HCT116 (cell line): ENCODE measurements around the gene TMEM50B. TPM values are rescaled to one million over a fixed set of nuclear protein-coding genes. Genes with fewer than 3 reads are reported as not detected.

Experiments
- ATAC-seq: fragments of 200-7000 bp; cut with Tn5 transposase; 2 replicates; pipeline ENCODE4 v1.9.1; 2020; ENCODE audit warnings: mild to moderate bottlenecking, moderate library complexity
- BruUV-seq: library from RNA; stranded (reverse); fragments of 400-500 nt; replicated peaks from 2 replicates; lab custom pipeline; 2021; lab: Mats Ljungman, UMichigan
- CTCF ChIA-PET: fragments of 300-600 bp; sonication (Branson Sonifier 250); formaldehyde crosslinking; loops from one replicate; lab custom pipeline; 2021; ENCODE audit warnings: antibody characterized with exemption; lab: Charles Lee
- POLR2A ChIA-PET: fragments of 300-600, 350-600 bp; sonication (Branson Sonifier 250); formaldehyde crosslinking; loops from one replicate; lab custom pipeline; 2021; ENCODE audit warnings: antibody characterized with exemption; lab: Charles Lee
- RAD21 ChIA-PET, 2 experiments: fragments of 300-600 bp; sonication (Branson Sonifier 250); formaldehyde crosslinking; loops; one replicate each; lab custom pipeline; 2023; ENCODE audit warnings: low total read pairs in 2 of 2; ENCODE audit not compliant: uncharacterized antibody in 2 of 2, unreplicated experiment in 2 of 2, low non-redundant PET in 1 of 2; lab: Charles Lee
- DNase-seq: peaks from one replicate; pipeline ENCODE4 v3.0.0-alpha.2; 2010; ENCODE audit warnings: low read depth, low spot score
- H2AFZ ChIP-seq: fragments of 200-600 bp; shearing (Covaris generic), sonication (generic); 2 replicates; pipeline ENCODE4 v1.6.1; 2017; ENCODE audit warnings: low read depth, mixed run types, mixed read lengths, antibody characterized with exemption, low read length; ENCODE audit not compliant: poor library complexity, severe bottlenecking
- H3K27ac ChIP-seq: 2 replicates; pipeline ENCODE4 v1.5.1; 2012; ENCODE audit warnings: low read depth, low read length
- H3K27me3 ChIP-seq: fragments of 200-600 bp; sonication (generic); 2 replicates; pipeline ENCODE4 v1.6.1; 2016; ENCODE audit warnings: mixed run types, low read length, mixed read lengths; ENCODE audit not compliant: insufficient read depth
- H3K36me3 ChIP-seq, 2 experiments: fragments of 200-500 bp in 1 of 2; fragments of 200-600 bp in 1 of 2; sonication (Bioruptor generic) in 1 of 2; sonication (generic) in 1 of 2; 2 replicates each; pipeline versions ENCODE4 v1.5.1 to v1.6.1; 2014 to 2016; ENCODE audit warnings: low read length in 2 of 2, inconsistent platforms in 1 of 2, mixed read lengths in 1 of 2, mixed run types in 1 of 2; ENCODE audit not compliant: insufficient read depth in 2 of 2, control insufficient read depth in 1 of 2
- H3K4me1 ChIP-seq, 2 experiments: fragments of 200-600 bp in 1 of 2; sonication (generic) in 1 of 2; 2 replicates each; pipeline versions ENCODE4 v1.5.1 to v1.6.1; 2012 to 2017; ENCODE audit warnings: low read length in 2 of 2, inconsistent platforms in 1 of 2, mild to moderate bottlenecking in 1 of 2, mixed read lengths in 1 of 2, mixed run types in 1 of 2, moderate library complexity in 1 of 2; ENCODE audit not compliant: insufficient read depth in 2 of 2, control insufficient read depth in 1 of 2
- H3K4me2 ChIP-seq: fragments of 200-600 bp; sonication (generic); 2 replicates; pipeline ENCODE4 v1.6.1; 2017; ENCODE audit warnings: mixed run types, low read length, mixed read lengths
- H3K4me3 ChIP-seq, 2 experiments: fragments of 200-600 bp in 1 of 2; sonication (generic) in 1 of 2; replicated peaks in 1 of 2; 2 replicates each; pipeline ENCODE4 v1.5.1; 2011 to 2016; ENCODE audit warnings: low read length in 2 of 2, control low read depth in 1 of 2, low read depth in 1 of 2, mild to moderate bottlenecking in 1 of 2, mixed read lengths in 1 of 2, mixed run types in 1 of 2
- H3K79me2 ChIP-seq: fragments of 200-600 bp; sonication (generic); 2 replicates; pipeline ENCODE4 v1.6.1; 2017; ENCODE audit warnings: mild to moderate bottlenecking, mixed run types, low read length, moderate library complexity, mixed read lengths; ENCODE audit not compliant: insufficient read depth
- H3K9ac ChIP-seq: fragments of 200-600 bp; sonication (generic); 2 replicates; pipeline ENCODE4 v1.6.1; 2016; ENCODE audit warnings: low read length, mixed read lengths
- H3K9me2 ChIP-seq: fragments of 200-600 bp; sonication (generic), shearing (Covaris generic); 2 replicates; pipeline ENCODE4 v1.6.1; 2017; ENCODE audit warnings: mixed run types, mild to moderate bottlenecking, moderate library complexity; ENCODE audit not compliant: insufficient read depth
- H3K9me3 ChIP-seq, 2 experiments: fragments of 200-500 bp in 1 of 2; fragments of 200-600 bp in 1 of 2; sonication (Bioruptor generic) in 1 of 2; sonication (generic) in 1 of 2; 2 replicates each; pipeline ENCODE4 v1.6.1; 2014 to 2017; ENCODE audit warnings: low read length in 2 of 2, mixed read lengths in 2 of 2, inconsistent platforms in 1 of 2, low read depth in 1 of 2, mild to moderate bottlenecking in 1 of 2, mixed run types in 1 of 2, moderate library complexity in 1 of 2; ENCODE audit not compliant: control insufficient read depth in 1 of 2, insufficient read depth in 1 of 2
- H4K20me1 ChIP-seq: fragments of 200-600 bp; sonication (generic), shearing (Covaris generic); 2 replicates; pipeline ENCODE4 v1.6.1; 2017; ENCODE audit warnings: mixed run types, mild to moderate bottlenecking, moderate library complexity; ENCODE audit not compliant: insufficient read depth
- CBX3 ChIP-seq: IDR thresholded peaks from 2 replicates; pipeline ENCODE4 v1.6.1; 2012; ENCODE audit warnings: low read depth
- CEBPB ChIP-seq: IDR thresholded peaks from 2 replicates; pipeline ENCODE4 v1.6.1; 2012; ENCODE audit warnings: low read depth
- CTCF ChIP-seq, 3 experiments: fragments of 200-600 bp in 1 of 3; sonication (generic) in 1 of 3; IDR thresholded peaks in 2 of 3; conservative IDR thresholded peaks in 1 of 3; 2 replicates each; pipeline ENCODE4 v1.5.1; 2012 to 2017; ENCODE audit warnings: low read depth in 2 of 3, low read length in 2 of 3, antibody characterized with exemption in 1 of 3, borderline replicate concordance in 1 of 3, control low read depth in 1 of 3, mild to moderate bottlenecking in 1 of 3, mixed read lengths in 1 of 3, mixed run types in 1 of 3, moderate library complexity in 1 of 3; ENCODE audit not compliant: insufficient read depth in 1 of 3
- ELF1 ChIP-seq: IDR thresholded peaks from 2 replicates; pipeline ENCODE4 v1.6.1; 2012; ENCODE audit warnings: low read depth, borderline replicate concordance
- EZH2 ChIP-seq: fragments of 200-600 bp; sonication (generic); IDR thresholded peaks from 2 replicates; pipeline ENCODE4 v1.6.1; 2017; ENCODE audit warnings: antibody characterized with exemption, mixed run types
- EZH2phosphoT487 ChIP-seq: fragments of 200-600 bp; IDR thresholded peaks from 2 replicates; pipeline ENCODE4 v1.6.1; 2018; ENCODE audit warnings: antibody characterized with exemption, borderline replicate concordance
- MAX ChIP-seq: IDR thresholded peaks from 2 replicates; pipeline ENCODE4 v1.6.1; 2012
- POLR2AphosphoS5 ChIP-seq: IDR thresholded peaks from 2 replicates; pipeline ENCODE4 v1.6.1; 2011; ENCODE audit warnings: mild to moderate bottlenecking, low read depth, low read length, moderate library complexity
- RAD21 ChIP-seq: IDR thresholded peaks from 2 replicates; pipeline ENCODE4 v1.6.1; 2012; ENCODE audit warnings: low read depth, mild to moderate bottlenecking
- REST ChIP-seq: IDR thresholded peaks from 2 replicates; pipeline ENCODE4 v1.6.1; 2012; ENCODE audit warnings: low read depth
- SIN3A ChIP-seq: IDR thresholded peaks from 2 replicates; pipeline ENCODE4 v1.6.1; 2012; ENCODE audit warnings: low read depth
- SP1 ChIP-seq: IDR thresholded peaks from 2 replicates; pipeline ENCODE4 v1.6.1; 2012; ENCODE audit warnings: low read depth
- TCF7L2 ChIP-seq: IDR thresholded peaks from 2 replicates; pipeline ENCODE4 v1.7.0; 2011; ENCODE audit warnings: borderline replicate concordance, inconsistent platforms; ENCODE audit not compliant: insufficient read depth, insufficient read length; ENCODE audit errors: extremely low read depth
- YY1 ChIP-seq: IDR thresholded peaks from 2 replicates; pipeline ENCODE4 v1.6.1; 2011; ENCODE audit warnings: low read length, low read depth, moderate library complexity, mild to moderate bottlenecking; ENCODE audit not compliant: insufficient replicate concordance; ENCODE audit errors: extremely low read depth
- ZFX ChIP-seq: fragments of 450-650 bp; IDR thresholded peaks from 2 replicates; pipeline ENCODE4 v1.6.1; 2017
- ZNF274 ChIP-seq: fragments of 200-500 bp; sonication (Bioruptor generic); IDR thresholded peaks from 2 replicates; pipeline ENCODE4 v1.6.1; 2014; ENCODE audit warnings: mild to moderate bottlenecking, low read depth, low read length, inconsistent platforms
- intact Hi-C: fragments of 100-400 bp; cut with micrococcal nuclease; formaldehyde crosslinking; loops from 2 replicates; pipeline ENCODE4 v1.10.0; 2022
- total RNA-seq: library from RNA; stranded (reverse); gene quantifications from one replicate; pipeline ENCODE4 v1.2.1, GENCODE V29; 2021; ENCODE audit not compliant: unreplicated experiment
- TF ChIP-seq, protein P1 (sequence below): IDR thresholded peaks from 2 replicates; pipeline ENCODE4 v1.6.1; 2011; ENCODE audit warnings: mild to moderate bottlenecking, low read length, moderate library complexity; ENCODE audit not compliant: insufficient replicate concordance; ENCODE audit errors: extremely low read depth
- TF ChIP-seq, protein P2 (sequence below): IDR thresholded peaks from 2 replicates; pipeline ENCODE4 v1.6.1; 2012

TMEM50B gene
- total RNA-seq, 1 experiment from 2014 or later = 18.8 TPM

- Histone ChIP-seq H3K4me2 (no peak overlapping the region), H3K9me3 (no peaks in the 10 kb centered on the region), H3K9ac (no peak overlapping the region), H2AFZ (no peak overlapping the region), H3K27me3 (no peaks in the 10 kb centered on the region), H3K79me2 (peaks cover 5% of the 10 kb centered on the region), H3K27ac (no peak overlapping the region), H3K4me3 (no peak overlapping the region), H3K4me1 (peaks cover 10 to 16% of the 10 kb centered on the region in 2 experiments), H3K9me2 (no peaks in the 10 kb centered on the region), H4K20me1 (no peaks in the 10 kb centered on the region), H3K36me3 (peaks cover 7 to 16% of the 10 kb centered on the region in 2 experiments; a peak in 3 of 4 replicates)
- ATAC-seq (no peak), DNase-seq (no peak)
- CTCF ChIA-PET = no interaction called here
- POLR2A ChIA-PET = no interaction called here
- no TSS peak for BruUV-seq
- RAD21 ChIA-PET = no interaction called here
- intact Hi-C loops = no loop called here
- TF ChIP-seq MAX = no peak
- TF ChIP-seq EZH2phosphoT487 = no peak
- no peak for TF ChIP-seq CTCF (IDR thresholded peaks at IDR 0.05 in 2 of 3, conservative IDR thresholded peaks at IDR 0.05 in 1 of 3; ENCODE audit: borderline replicate concordance in 1 of 3, insufficient read depth in 1 of 3, low read depth in 2 of 3, low read length in 2 of 3)
- TF ChIP-seq YY1 = no peak
- TF ChIP-seq, protein P1, sequence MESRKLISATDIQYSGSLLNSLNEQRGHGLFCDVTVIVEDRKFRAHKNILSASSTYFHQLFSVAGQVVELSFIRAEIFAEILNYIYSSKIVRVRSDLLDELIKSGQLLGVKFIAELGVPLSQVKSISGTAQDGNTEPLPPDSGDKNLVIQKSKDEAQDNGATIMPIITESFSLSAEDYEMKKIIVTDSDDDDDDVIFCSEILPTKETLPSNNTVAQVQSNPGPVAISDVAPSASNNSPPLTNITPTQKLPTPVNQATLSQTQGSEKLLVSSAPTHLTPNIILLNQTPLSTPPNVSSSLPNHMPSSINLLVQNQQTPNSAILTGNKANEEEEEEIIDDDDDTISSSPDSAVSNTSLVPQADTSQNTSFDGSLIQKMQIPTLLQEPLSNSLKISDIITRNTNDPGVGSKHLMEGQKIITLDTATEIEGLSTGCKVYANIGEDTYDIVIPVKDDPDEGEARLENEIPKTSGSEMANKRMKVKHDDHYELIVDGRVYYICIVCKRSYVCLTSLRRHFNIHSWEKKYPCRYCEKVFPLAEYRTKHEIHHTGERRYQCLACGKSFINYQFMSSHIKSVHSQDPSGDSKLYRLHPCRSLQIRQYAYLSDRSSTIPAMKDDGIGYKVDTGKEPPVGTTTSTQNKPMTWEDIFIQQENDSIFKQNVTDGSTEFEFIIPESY = no peak
- TF ChIP-seq CBX3 = no peak
- TF ChIP-seq, protein P2, sequence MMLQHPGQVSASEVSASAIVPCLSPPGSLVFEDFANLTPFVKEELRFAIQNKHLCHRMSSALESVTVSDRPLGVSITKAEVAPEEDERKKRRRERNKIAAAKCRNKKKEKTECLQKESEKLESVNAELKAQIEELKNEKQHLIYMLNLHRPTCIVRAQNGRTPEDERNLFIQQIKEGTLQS = no peak
- no peak for TF ChIP-seq ELF1
- TF ChIP-seq SIN3A = no peak
- TF ChIP-seq ZNF274 = no peak
- no peak for TF ChIP-seq RAD21
- TF ChIP-seq TCF7L2 = no peak
- TF ChIP-seq EZH2 = no peak
- TF ChIP-seq ZFX = no peak
- TF ChIP-seq CEBPB = no peak
- no peak for TF ChIP-seq REST
- no peak for TF ChIP-seq SP1
- no peak for TF ChIP-seq POLR2AphosphoS5
Measured at GRCh38 chr21:33424214-33424613, 55.6 kb downstream of the TMEM50B start.
